ENCODE data around the gene PPP1R3D.

DNA sequence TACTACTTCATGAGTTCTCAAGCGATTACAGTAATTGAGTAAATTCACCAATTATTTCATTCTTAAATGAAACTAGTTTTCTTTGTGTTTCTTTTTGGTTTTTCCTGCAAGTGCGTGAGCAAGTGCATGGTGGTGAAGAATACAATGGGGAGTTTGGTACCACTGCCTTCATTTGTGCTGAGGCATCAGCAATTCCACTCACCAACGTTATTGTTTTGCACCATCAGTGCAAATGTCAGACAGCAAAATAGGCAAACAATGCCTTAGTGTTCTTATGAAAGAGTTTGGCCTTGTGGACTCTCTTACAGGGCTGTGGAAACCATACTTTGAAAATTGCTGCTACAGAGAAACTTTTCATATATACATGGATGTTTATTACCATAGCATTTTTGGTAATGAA lies 26.3 kb upstream of the PPP1R3D start:
- TF ChIP-seq JUNB (IDR thresholded peaks at IDR 0.05) (no peak), RELB (IDR thresholded peaks at IDR 0.05; ENCODE audit: low read depth) (no peak), HDAC6 (IDR thresholded peaks at IDR 0.05; ENCODE audit: unreplicated experiment) (no peak), JUND (IDR thresholded peaks at IDR 0.05; ENCODE audit: low read depth, low read length) (no peak), USF1 (IDR thresholded peaks at IDR 0.05; ENCODE audit: borderline replicate concordance, extremely low read length, insufficient read depth, low read depth, low read length) (no peak), RCOR1 (conservative IDR thresholded peaks at IDR 0.05; ENCODE audit: low read depth, low read length) (no peak), ESRRA (IDR thresholded peaks at IDR 0.05; ENCODE audit: low read length) (no peak), MEF2A (IDR thresholded peaks at IDR 0.05; ENCODE audit: insufficient read depth, low read depth, low read length) (no peak), POLR2AphosphoS5 (IDR thresholded peaks at IDR 0.05; ENCODE audit: low read length) (no peak), SP1 (IDR thresholded peaks at IDR 0.05; ENCODE audit: low read depth, low read length) (no peak), KDM1A (IDR thresholded peaks at IDR 0.05; ENCODE audit: borderline replicate concordance) (no peak)
- TF ChIP-seq, protein P1, sequence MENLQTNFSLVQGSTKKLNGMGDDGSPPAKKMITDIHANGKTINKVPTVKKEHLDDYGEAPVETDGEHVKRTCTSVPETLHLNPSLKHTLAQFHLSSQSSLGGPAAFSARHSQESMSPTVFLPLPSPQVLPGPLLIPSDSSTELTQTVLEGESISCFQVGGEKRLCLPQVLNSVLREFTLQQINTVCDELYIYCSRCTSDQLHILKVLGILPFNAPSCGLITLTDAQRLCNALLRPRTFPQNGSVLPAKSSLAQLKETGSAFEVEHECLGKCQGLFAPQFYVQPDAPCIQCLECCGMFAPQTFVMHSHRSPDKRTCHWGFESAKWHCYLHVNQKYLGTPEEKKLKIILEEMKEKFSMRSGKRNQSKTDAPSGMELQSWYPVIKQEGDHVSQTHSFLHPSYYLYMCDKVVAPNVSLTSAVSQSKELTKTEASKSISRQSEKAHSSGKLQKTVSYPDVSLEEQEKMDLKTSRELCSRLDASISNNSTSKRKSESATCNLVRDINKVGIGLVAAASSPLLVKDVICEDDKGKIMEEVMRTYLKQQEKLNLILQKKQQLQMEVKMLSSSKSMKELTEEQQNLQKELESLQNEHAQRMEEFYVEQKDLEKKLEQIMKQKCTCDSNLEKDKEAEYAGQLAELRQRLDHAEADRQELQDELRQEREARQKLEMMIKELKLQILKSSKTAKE (IDR thresholded peaks at IDR 0.05; ENCODE audit: low read depth, poor library complexity, severe bottlenecking), result no peak
- TF ChIP-seq, protein P2, sequence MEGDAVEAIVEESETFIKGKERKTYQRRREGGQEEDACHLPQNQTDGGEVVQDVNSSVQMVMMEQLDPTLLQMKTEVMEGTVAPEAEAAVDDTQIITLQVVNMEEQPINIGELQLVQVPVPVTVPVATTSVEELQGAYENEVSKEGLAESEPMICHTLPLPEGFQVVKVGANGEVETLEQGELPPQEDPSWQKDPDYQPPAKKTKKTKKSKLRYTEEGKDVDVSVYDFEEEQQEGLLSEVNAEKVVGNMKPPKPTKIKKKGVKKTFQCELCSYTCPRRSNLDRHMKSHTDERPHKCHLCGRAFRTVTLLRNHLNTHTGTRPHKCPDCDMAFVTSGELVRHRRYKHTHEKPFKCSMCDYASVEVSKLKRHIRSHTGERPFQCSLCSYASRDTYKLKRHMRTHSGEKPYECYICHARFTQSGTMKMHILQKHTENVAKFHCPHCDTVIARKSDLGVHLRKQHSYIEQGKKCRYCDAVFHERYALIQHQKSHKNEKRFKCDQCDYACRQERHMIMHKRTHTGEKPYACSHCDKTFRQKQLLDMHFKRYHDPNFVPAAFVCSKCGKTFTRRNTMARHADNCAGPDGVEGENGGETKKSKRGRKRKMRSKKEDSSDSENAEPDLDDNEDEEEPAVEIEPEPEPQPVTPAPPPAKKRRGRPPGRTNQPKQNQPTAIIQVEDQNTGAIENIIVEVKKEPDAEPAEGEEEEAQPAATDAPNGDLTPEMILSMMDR (IDR thresholded peaks at IDR 0.05 in 2 of 3, conservative IDR thresholded peaks at IDR 0.05 in 1 of 3; ENCODE audit: control insufficient read depth in 2 of 3, extremely low read depth in 1 of 3, insufficient read depth in 1 of 3, low read depth in 3 of 3, low read length in 3 of 3), result no peak

Data from GM12878 (cell line).